GM21367 (cell line): ENCODE results near the gene DVL3.
A peak's percentile ranks its signal among the peaks of the same experiment; 100 is the strongest.
"Not testable (repeated sequence)": the region's sequence is repeated elsewhere in the genome, so short reads cannot be mapped to it uniquely, and the experiment has no call there.

Experiments used
- ATAC-seq: cut with Tn5 transposase; IDR thresholded peaks from one replicate; pipeline ENCODE4 v1.9.1; 2021; ENCODE audit not compliant: unreplicated experiment

The DVL3 gene

GRCh38 chr3:184154885-184155643, at the start of gene DVL3:
DVL3 (plus strand) TSS chr3:184155377; CDS start chr3:184155636, 259 bp downstream.
- peak; percentile 77 for ATAC-seq

GRCh38 chr3:184110316-184110725, 44.9 kb upstream of the DVL3 start:
- no peak for ATAC-seq

DNA sequence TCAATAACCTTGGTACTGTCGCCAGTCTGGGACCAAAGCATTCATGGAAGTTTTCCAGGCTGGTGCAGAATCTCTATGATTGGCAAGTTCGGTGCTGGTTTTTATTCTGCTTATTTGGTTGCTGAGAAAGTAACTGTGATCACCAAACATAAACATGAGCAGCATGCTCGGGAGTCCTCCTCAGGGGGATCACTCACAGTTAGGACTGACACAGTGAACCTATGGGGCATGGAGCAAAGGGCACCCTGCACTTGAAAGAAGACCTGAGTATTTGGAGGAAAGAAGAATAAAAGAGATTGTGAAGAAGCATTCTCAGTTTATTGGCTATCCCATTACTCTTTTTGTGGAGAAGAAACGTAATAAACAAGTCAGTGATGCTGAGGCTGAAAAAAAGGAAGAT, 39.2 kb upstream of the DVL3 start:
- ATAC-seq = no peak

DNA sequence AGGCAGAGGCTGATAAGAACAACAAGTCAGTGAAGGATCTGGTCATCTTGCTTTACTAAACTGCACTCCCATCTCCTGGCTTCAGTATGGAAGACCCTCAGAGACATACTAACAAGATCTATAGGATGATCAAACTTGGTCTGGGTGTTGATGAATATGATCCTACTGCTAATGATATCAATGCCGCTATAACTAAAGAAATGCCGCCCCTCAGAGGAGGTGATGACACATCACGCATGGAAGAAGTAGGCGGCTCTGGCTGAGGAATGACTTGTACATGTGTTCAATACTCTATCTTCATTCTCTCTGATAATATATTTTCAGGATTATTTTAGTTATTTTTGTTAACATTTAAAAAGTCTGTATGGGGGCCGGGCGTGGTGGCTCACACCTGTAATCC, 37.5 kb upstream of the DVL3 start:
- ATAC-seq = no peak

DNA sequence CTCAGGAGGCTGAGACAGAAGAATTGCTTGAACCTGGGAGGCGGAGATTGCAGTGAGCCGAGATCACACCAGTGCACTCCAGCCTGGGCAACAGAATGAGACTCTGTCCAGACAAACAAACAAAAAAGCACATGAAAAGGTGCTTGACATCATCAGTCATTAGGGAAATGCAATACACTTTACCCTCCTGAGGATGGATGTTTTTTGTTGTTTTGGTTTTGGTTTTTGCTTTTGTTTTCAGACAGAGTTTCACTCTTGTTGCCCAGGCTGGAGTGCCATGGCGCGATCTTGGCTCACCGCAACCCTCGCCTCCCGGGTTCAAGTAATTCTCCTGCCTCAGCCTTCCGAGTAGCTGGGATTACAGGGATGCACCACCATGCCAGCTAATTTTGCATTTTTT, 34.1 kb upstream of the DVL3 start:
- not testable (repeated sequence) for ATAC-seq

DNA sequence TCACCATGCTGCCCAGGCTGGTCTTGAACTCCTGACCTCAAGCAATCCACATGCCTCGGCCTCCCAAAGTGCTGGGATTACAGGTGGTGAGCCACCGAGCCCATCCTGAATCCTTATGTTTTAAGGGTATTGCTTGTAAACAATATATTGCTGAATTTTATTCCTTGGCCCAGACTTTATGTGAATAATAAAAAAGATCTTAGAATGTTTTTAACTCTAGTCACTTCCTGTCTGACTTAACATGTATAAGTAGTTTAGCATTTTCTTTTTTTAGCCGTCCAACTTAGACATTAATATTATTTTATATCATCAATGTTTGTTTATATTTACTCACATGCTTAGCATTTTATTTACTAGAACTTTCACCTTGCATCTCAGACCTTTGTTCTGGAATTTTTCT, 29.2 kb upstream of the DVL3 start:
- ATAC-seq = no peak

DNA sequence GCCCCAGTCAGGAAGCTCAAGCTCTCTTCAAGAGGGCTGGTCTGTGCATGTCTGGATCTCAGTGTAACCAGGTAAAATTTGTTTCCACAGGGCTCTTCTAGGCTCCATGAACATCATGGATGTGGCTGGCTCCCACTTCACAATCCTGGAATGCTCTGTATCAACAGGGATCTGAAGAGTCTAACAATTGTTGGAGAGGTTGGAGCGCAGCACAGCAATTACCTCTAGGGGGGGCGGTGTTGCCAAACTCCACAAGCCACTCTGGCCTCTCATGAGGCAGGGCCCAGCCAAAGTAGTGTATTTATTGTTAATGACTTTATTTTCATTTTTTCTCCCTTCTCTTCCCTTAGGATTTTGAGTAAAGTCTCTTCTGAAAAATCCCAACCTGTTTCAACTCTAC, 26.2 kb upstream of the DVL3 start:
- ATAC-seq = no peak

DNA sequence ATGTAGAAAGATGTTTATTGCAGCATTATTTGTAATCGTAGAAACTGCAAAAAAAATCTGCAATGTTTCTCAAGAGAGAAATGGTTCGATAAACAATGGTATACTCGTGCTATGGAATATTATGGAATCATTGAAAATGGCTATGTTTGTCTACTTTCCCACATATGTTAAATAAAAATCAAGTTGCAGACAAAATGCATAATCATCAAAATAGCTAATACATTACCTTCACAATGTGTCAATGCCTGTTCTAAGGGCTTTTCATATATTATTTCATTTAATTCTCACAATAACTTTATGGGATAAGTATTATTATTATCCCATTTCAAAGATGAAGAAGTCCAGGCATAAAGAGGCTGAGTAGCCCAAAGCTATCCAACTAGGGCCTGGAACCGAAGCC, 22.2 kb upstream of the DVL3 start:
- ATAC-seq = no peak

GRCh38 chr3:184133840-184134745, 21.1 kb upstream of the DVL3 start:
- ATAC-seq = no peak

- ATAC-seq = no peak
These were observed 20.4 kb upstream of the DVL3 start for GRCh38 chr3:184134746-184135148.

DNA sequence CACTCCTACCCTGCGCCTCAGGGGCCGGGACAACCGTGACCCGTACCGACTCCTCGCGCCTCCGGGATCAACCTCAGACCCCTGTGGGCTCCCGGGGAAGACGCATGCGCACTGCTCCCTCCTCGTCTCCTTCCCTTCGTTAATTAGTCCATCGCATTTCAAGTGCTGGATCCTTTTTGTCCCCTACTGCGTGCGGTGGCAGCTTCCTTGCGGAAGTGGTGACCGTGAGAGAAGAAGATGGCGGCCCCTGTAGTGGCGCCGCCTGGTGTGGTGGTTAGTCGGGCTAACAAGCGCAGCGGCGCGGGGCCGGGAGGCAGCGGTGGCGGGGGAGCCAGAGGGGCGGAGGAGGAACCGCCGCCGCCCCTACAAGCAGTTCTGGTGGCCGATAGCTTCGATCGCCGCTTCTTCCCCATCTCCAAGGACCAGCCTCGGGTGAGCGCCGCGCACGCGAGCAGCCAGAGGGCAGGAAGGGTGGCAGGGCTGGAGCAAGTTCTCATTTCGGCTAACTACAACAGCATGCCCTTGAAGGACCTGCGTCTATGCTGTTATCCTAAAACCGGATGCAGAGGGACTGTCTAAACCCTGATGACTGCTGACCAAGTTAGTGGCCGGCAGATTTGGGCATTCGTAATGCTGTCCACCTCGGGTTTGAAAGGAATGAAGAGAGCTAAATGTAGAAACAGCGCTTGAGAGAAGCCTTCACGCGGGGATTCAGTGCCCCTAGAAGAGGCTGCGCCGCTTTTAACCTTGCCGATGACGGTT, 19.8 kb upstream of the DVL3 start, which contains the start of gene EIF2B5:
TSS of gene EIF2B5 (plus strand) at position 210 of the 762 bp plus-strand sequence. CDS start at position 238, 28 bp downstream.
- peak; percentile 87 for ATAC-seq

GRCh38 chr3:184135911-184136260, 19.3 kb upstream of the DVL3 start:
- ATAC-seq = no peak

DNA sequence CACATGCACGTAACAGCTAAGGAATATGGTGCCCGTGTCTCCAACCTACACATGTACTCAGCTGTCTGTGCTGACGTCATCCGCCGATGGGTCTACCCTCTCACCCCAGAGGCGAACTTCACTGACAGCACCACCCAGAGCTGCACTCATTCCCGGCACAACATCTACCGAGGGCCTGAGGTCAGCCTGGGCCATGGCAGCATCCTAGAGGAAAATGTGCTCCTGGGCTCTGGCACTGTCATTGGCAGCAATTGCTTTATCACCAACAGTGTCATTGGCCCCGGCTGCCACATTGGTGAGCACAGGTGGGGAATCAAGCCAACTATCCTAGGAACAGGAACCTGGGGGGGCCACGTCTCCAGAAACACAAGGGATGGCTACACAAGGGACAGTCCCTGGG, 14.7 kb upstream of the DVL3 start:
- ATAC-seq = no peak

- no peak for ATAC-seq
These were observed 13.0 kb upstream of the DVL3 start for GRCh38 chr3:184142199-184142598.

- ATAC-seq = no peak
These were observed 11.8 kb upstream of the DVL3 start for GRCh38 chr3:184143327-184143726.

DNA sequence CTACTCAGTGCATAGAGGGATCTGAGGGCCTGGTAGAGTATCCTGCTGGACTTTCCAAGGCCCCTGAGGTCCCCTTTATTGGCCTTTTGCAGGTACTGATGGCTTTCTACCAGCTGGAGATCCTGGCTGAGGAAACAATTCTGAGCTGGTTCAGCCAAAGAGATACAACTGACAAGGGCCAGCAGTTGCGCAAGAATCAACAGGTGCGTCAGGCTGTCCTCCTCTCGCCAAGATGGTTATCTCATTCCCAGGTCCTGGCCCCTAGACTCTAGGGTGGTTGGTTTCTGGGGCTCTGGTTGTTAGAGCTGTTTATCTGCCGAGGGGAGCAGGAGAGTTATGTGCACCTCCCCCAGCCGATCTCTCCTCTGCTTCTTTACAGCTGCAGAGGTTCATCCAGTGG, 10.7 kb upstream of the DVL3 start:
- no peak for ATAC-seq

DNA sequence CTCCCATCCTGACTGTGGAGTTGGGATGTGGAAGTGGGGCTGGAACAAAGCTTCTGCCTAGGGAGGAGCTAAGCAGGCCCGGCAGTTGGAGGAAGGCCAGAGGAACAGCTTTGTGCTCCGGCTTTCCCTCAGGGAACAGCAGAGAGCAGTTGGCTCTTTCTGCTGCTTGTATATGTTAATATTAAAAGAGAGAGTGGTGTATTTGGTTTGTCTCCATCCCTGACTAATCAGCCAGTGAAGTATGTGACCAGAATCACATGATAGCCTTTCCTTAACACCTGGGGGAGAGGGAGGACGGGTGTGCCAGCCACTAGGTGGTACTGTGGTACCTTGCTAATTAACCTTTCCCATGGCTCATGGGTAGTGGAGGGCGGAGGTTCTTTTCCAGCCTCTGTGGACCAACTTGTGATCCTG, 10.1 kb upstream of the DVL3 start:
- ATAC-seq = no peak

GRCh38 chr3:184145751-184146270, 9.4 kb upstream of the DVL3 start:
- ATAC-seq = no peak

- no peak for ATAC-seq
These were observed 7.1 kb upstream of the DVL3 start for GRCh38 chr3:184148076-184148475.

DNA sequence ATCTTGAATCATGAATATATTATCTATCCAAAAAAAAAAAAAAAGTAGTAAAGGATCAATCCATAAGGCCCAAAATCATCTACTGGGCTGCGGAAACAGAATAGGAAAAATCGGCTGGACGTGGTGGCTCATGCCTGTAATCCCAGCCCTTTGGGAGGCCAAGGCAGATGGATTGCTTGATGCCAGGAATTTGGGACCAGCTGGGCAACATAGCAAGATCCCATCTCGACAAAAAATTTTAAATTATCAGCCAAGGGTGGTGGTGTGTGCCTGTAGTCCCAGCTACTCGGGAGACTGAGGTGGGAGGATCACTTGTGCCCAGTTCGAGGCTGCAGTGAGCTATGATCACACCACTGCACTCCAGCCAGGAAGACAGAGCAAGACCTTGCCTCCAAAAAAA, 6.1 kb upstream of the DVL3 start:
- no peak for ATAC-seq

DNA sequence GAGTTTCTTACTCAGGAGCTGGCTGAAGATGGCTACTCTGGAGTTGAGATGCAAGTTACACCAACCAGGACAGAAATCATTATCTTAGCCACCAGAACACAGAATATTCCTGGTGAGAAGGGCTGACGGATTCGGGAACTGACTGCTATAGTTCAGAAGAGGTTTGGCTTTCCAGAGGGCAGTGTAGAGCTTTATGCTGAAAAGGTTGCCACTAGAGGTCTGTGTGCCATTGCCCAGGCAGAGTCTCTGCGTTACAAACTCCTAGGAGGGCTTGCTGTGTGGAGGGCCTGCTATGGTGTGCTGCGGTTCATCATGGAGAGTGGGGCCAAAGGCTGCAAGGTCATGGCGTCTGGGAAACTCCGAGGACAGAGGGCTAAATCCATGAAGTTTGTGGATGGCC, 5.4 kb upstream of the DVL3 start:
- not testable (repeated sequence) for ATAC-seq
